Pulmonary artery endothelial cell (primary cell): ENCODE data around the gene VGF. TPM values are rescaled to one million over a fixed set of nuclear protein-coding genes. Genes with fewer than 3 reads are reported as not detected.
"Not testable (repeated sequence)": the region's sequence is repeated elsewhere in the genome, so short reads cannot be mapped to it uniquely, and the experiment has no call there.

Source experiments
- DNase-seq: peaks from one replicate; pipeline ENCODE4 v3.0.0-alpha.2; 2011; ENCODE audit warnings: low read depth, low spot score
- total RNA-seq: library from RNA; depleted of rRNA; stranded (reverse); fragments of >200 nt; gene quantifications from 2 replicates; pipeline ENCODE4 v1.2.3, GENCODE V29; 2014

Gene VGF
- total RNA-seq, result 0.07 TPM in 1 of 2 replicates, not detected in the other

DNA sequence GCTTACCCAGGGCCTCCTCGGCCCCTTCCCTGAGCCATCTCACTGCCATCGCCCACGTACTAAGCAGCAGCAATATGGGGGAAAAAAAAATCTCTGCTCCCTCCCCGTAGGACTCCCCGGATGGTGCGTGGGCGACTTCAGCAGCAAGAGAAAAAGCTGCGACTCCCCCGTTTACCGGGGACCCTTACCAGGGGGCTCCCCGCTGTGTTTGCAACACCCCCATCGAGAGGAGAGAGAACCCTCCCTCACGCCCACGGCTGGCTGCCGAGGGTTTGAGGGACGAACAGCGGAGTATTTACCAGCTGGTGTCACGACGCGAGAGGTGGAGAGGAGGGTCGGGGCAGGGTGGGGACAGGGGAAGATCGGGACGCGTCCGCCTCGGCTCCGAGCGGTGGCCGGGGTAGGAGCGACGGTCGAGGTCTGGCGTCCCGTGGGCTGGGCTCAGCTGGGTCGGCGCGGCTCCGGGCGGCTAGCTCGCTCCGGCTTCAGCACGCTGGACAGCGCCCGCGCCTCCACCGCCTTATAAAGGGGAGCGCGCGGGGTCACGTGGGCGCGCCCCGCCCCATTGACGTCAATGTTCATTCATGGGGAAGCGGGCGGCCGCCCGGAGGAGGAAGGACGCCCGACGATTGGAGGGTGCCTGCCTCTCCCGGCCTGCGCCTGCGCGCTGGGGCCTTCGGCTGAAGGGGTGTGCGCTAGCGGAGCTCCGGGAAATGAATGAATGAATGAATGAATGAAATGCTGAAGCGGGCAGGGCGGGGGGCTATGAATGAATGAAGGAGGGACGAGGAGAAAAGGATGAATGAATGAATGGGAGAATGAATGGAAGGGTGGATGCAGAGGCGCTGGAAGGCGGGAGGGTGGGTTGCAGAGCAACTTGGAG is at the start of gene VGF:
Gene VGF, minus strand, starts transcription at position 495 of the 883 bp plus-strand sequence. CDS start 726 bp downstream, outside the sequence.
- peak; percentile 67 for DNase-seq

DNA sequence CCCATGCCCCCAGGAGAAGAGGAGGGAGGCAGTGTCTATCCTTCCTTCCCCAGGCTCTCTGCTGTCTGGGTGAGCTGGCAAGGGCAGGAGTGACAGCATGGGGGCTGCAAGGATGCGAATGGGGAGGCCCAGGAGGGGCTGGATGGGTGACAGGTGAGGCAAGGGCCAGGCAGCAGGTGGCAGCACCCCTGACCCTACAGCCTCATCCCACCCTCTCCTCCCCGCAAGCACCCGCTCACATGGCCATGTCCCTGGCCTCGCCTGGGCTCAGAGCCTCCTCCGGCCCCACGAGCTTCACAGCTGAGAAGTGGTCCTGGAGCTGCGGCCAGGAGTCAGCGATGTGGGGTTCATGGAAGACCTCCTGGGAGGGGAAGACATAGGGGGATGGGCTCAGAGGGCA is 46.6 kb upstream of the VGF start:
- no peak for DNase-seq

DNA sequence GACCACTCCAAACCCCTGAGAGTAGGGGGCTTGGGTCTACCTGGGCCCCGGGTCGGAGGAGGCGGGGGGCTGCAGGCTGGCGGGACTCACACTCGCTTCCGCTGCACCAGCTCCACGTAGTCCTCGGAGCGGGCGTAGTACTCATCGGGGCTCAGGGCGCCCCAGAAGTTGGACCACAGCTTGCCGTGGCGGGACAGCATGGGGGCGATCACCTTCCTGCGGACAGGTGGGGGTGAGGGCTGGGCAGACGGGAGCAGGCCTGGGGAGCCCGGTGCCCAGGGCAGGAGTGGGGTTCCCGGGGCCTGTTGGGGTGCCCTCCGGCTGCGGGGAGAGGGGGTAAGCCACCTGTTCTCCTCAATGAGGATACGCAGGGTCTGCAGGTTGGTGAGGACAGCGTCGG is 46.1 kb upstream of the VGF start:
- no peak for DNase-seq

DNA sequence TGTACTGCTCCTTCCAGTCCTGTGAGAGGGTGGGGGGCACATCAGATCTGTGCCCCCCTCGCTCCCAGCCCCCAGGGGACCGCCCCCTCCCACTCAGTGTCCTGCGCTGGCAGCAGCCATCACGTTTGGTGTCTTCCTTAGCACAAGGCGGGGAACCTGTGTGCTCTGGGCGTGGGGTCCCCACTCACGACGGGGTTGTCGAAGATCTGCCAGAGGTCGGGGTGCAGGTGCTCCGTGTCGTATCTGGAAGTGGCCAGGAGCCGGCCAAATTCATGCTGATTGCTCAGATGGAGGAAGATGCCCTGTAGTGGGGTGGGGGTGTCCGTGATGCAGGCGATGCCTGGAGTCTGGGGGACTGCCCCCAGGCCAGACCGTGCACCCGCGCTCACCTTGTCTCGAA is 44.8 kb upstream of the VGF start:
- no peak for DNase-seq

DNA sequence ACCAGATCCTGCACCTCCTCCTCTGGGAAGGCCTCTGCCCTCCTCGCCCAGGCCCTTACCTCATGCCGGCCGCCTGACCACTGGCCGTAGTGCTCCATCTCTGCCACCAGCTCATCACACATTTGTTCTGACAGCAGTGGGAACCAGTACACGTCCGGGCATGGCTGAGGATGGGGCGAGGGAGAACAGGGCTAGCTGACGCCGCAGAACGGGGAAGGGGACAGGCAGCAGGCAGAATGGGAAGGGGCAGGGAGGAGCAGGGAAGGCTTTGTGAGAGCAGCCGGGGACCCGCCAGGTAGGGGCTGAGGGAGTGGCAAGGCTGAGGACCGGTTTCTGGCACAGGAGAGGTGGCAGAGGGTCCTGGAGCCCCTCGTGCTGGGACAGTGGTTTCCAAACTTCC is 43.4 kb upstream of the VGF start:
- DNase-seq, result no peak

DNA sequence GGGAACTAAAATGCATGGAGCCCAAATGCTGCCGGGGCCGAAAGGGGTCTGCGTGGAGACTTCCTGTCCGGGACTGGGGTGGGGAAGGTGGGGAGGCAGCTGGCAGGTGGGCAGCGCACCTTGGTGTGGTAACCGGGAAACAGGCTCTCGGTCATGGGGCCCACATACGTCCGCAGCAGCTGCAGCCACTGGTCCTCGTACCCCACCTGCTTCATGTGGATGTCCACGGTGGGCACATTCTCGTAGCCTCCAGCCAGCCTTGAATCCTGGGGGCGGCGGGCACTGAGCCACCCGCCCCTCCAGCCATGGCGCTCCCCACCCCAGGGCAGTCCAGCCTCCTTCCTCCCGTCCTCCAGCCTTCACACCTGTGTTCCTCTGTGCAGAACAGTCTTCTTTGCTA is 42.1 kb upstream of the VGF start:
- DNase-seq, result no peak

DNA sequence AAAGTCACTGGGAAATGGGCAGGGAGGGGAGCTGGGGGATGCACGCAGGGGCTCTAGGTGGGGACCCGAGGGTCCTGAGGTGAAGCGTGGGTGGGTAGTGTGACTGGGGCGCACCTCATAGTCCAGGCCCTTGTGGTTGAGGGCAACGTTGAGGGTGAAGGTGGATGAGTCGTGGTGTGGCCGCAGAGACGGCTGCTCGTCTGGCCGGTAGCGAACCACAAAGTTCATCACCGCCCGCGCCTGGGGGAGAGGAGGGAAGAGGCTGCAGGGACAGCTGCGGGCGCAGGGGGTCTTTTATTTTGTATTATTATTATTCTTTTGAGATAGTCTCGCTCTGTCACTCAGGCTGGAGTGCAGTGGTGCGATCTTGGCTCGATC is 41.3 kb upstream of the VGF start:
- no peak for DNase-seq

DNA sequence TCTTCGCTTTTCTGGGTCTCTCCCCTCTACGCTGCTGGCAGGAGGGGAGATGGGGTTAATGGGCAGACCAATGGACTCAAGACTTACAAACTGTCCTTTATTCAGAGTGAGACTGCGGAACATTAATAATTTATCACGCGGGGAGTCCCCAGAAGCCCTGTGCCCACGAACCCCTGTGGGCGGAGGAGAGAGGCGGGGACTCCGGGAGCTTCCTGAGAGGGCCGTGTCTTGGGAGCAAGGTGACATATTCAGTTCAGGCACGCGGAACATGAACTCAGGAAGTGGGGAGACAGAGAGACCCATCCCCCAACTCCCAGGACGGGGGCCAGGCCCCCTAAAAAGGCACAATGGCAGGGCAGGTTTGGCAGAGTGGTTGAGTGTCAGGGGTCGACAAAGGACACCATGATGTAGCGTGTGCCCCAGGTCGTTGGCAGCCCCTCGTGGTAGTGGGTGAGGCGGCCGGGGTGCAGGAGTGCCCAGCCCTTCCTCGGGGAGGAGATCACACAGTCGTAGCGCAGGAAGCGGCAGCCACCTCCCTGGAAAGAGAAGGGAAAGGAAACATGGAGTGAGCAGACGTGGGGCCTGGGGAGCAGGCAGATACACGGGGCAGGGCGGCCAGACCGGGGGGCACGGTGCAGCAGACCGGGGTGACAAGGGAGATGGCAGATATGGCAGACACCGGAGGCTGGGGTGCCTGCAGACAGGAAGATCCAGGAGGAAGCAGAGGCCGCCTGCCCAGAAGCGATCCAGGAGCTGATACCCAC is 40.7 kb upstream of the VGF start:
- no peak for DNase-seq

DNA sequence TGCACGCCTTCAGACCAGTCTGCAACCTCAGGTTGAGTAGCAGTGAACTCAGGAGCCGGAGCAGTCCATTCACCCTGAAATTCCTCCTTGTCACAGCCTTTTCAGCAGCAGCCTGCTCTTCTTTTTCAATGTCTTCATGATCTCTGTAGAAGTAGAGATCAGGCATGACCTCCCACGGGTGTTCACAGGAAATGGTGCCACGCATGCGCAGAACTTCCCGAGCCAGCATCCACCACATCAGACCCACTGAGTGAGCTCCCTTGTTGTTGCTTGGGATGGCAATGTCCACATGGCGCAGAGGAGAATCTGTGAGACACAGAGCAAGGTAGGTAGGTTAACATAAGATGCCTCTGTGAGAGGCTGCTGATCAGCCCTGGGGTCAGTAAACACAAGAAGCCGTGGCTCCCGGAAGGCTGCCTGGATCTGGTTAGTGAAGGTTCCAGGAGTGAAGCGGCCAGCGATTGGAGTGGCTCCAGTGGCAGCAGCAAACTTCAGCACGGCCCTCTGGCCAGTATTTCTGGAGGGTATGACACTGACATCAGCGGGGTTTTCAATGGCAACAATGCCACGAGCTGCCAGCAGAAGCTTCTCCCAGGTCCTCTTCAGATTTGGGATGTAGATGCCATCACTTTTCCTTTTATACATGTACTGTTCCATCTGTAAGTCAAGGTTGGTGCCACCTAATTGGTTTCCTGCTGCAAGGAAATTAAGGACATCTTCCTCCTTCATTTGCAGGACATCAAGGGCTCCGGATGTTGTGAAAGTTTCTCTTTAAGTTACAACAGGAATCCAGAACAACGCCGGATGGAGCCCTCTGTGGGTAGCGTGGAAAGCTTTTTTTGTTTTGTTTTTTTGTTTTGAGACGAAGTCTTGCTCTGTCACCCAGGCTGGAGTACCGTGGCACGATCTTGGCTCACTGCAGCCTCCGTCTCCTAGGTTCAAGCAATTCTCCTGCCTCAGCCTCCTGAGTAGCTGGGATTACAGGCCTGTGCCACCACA is 38.7 kb upstream of the VGF start:
- not testable (repeated sequence) for DNase-seq

DNA sequence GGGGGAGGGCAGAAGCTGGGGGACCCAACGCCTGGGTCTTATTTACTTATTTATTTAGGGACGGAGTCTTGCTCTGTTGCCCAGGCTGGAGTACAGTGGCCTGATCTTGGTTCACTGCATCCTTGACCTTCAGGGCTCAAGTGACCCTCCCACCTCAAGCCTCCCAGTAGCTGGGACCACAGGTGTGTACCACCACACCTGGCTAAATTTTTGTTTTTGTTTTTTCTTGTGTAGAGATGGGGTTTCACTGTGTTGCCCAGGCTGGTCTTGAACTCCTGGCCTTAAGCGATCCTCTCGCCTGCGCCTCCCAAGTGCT is 37.2 kb upstream of the VGF start:
- no peak for DNase-seq

DNA sequence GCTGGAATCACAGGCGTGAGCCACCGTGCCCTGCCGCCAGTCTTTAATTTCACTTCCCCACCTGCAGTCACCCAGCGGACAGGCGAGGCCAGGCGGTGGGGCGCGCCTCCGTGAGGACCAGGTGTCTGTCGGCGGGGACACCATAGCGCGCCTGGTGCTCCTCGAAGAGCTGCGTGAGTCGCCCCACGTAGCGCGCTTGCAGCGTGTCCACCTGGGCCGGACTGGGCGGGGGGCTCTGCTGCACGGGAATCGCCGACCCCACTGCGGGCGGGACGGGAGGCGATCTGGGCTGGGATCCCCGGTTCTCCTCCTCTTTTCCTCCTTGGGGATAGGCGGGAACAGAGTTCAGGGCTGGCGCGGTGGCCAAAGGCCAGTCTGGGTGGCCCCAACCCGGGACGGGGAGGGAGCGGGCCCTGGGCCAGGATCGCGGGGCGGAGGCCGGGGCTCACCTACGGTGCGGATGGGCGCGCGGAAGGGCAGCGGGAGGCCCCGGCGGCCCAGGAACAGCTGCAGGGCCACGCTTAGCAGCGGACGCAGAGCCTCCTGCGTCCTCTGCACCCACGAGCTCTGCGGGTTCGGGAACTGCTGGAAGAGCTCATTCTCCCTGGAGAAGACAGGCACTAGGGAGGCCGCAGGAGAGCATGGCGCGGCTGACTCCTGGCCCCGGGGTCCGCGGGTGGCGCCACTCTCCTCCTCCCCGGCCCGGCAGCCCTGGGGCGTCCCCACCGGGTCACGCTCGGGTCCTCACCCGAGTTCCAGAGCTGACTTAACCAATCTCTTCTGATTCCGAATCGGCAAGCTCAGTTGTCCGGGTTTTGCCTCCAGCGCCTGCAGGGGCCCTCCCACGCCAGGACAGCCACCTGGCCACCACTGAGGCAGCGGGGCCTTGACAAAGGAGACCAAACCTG is 36.6 kb upstream of the VGF start:
- no peak for DNase-seq

DNA sequence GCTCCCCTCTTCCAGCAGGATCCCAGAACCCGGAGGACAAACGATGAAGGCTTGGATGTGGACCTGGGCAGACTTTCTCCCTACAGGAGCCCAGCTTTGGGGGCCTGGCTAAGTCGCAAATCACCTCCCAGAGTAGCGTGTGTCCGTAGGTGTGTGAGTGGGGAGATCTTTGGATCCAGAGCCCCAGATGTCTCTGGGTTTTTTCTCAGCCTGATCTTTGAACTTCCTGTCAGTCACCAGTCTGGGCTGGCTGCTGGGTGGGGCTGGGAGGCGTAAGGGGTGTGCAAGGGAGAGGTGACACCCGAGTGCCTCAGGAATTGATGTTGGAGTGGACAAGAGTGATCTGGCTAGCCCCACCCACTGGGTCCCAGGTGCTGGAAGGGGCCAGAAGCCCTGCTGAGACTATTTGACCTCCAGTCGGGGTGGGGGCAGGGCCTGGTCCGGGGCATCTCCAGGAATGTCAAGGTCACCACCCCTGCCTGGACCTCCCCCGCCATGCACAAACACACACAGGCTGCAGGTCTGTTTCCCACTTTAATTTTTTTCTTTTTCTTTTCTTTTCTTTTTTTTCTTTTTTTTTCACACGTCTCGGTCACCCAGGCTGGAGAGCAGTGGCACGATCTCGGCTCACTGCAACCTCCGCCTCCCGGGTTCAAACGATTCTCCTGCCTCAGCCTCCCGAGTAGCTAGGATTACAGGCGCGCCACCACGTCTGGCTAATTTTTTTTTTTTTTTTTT is 35.7 kb upstream of the VGF start, which contains the start of gene MOGAT3:
Gene MOGAT3, minus strand, starts transcription at position 175 of the 738 bp plus-strand sequence. CDS start 182 bp downstream, outside the sequence.
- DNase-seq, result no peak

DNA sequence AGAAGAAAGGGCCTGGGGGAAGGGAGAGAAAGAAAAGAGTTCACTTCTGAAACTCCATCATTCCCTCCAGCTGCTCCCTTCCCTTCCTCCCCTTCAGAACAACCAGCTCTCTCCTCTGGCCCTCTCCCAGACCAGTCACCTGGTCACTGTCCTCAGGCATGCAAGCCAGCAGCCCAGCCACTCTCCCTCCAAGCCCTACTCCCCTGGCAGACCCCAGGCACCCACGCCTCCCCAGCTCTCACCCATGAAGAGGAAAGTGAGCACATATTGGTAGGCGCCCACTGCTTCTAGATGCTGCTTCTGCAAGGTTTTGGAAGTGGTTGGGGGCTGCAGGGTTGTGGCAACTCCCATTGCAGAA is 35.1 kb upstream of the VGF start:
- no peak for DNase-seq

DNA sequence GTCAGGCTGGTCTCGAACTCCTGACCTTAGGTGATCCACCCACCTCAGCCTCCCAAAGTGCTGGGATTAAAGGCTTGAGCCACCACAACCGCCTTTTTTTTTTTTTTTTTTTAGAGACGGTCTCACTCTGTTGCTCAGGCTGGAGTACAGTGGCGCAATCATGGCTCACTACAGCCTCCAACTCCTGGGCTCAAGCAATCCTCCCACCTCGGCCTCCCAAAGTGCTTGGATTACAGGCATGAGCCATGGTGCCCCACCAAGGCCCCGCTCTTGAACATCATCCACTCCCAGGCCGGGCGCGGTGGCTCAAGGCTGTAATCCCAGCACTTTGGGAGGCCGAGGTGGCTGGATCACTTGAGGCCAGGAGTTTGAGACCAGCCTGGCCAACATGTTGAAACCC is 34.2 kb upstream of the VGF start:
- DNase-seq, result not testable (repeated sequence)

DNA sequence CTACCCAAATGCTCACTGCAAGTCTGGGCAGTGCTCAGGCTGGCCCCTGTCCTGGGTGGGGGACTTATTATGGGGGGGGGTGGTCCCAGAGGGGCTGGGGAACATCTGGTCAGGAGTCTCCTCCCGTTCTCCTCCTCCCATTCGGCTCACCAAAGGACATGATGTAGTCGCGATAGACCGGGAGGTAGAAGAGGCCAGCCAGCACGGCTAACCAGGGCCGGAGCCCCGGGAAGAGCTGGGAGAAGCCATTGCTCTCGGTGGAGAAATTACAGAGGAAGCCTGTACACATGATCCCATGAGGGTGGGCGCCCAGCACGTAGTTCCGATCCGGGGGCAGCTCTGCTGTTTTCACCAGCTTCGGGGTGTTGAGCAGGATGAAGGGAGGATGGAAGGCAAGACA is 33.1 kb upstream of the VGF start:
- no peak for DNase-seq

DNA sequence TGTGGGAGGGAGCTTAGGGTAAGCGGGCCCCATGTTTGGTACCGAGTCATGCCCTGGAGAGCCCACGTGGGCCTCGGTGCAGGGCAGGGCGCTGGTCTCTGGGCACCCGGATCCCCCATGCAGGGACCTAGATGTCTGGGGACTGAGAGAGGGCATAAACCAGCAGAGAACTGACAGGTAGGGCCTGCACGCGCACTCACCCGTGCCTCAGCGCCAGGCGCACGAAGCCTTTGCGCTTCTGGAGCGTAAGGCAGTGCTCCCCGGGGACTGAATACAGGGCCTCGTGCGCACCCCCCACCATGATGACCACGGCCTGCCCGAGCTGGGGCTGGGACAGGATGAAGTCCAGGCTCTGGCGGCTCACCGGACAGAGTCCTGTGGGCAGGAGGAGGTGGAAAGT is 32.6 kb upstream of the VGF start:
- DNase-seq, result no peak

DNA sequence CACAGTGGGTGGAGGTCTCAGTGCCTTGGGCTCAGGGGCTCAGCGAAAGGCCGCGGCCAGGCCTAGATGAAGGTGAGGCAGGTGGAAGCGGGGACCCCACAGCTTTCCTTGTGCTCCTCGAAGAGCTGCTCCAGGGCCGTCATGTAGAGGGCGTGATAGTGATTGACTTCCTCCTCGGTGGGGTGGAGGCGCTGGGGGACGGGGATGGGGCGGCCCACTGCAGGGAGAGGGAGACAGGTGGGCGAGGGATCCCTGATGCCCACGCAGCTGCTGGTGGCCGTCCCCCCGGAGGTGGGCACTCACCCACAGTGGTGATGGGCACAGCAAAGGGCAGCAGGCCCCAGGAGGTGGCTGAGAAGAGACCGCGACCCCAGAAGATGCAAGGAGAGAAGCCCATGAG is 30.5 kb upstream of the VGF start:
- no peak for DNase-seq

DNA sequence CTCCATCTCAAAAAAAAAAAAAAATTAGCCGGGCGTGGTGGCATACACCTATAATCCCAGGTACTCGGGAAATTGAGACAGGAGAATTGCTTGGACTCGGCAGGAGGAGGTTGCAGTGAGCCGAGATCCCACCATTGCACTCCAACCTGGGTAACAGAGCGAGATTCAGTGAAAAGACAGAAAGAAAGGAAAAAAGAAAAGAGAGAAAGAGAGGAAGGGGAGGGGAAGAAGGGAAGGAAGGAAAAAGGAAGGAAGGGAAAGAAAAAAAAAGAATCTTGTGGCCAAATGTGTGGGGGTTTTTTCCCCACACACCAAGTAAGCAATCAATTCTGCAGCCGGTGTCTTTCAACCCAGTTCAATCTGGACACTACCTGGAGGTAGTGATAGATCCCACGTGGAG is 23.7 kb upstream of the VGF start:
- DNase-seq, result no peak

DNA sequence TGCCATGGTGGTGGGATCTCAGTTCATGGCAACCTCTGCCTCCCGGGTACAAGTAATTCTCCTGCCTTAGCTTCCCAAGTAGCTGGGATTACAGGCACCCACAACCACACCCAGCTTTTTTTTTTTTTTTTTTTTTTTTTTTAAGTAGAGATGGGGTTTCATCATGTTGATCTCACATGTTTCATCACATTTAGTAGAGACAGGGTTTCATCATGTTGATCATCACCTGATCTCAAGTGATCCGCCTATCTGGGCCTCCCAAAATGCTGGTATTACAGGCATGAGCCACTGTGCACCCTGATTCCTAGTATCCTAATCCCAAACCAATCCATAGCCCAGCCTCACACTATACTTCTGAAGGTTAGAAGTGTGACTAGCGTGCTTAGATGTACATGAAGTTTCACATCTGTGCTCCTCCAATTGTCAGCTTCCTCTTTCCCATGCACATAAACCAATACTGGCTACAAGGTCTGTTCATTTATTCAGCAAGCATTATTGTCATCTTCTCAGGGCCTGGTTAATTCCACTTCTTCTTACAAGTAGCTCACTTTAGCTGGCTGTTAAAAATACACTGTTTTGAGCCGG is 21.6 kb upstream of the VGF start:
- DNase-seq, result no peak

DNA sequence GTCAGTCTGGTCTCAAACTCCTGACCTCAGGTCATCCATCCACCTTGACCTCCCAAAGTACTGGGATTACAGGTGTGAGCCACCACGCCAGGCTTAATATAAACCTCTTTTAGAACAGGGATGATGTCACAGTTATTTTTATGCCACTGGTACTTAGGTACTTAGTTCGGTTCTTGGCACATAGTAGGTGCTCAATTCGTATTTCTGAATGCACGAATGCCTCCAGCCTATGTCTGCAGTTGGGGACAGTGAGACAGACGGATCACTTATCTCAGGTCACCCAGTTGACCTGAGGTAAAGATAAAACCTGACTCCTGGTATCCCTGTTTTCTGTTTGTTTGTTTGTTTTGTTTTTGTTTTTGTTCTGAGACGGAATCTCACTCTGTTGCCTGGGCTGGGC is 20.8 kb upstream of the VGF start:
- no peak for DNase-seq
